ENCODE measurements around the gene DNAJC5.

The DNAJC5 gene

GRCh38 chr20:63942250-63942951 lies 47.5 kb downstream of the DNAJC5 start:
- DNase-seq = no peak

- DNase-seq = no peak
Measured at GRCh38 chr20:63942969-63943807, 48.3 kb downstream of the DNAJC5 start.

- no peak for DNase-seq
Measured at GRCh38 chr20:63943808-63944077, 48.8 kb downstream of the DNAJC5 start.

GRCh38 chr20:63944078-63944941 lies 49.4 kb downstream of the DNAJC5 start:
- DNase-seq = no peak

- DNase-seq = no peak
Measured at GRCh38 chr20:63945031-63945658, 50.2 kb downstream of the DNAJC5 start.

GRCh38 chr20:63945921-63946920 lies 51.3 kb downstream of the DNAJC5 start:
- no peak for DNase-seq

- no peak for DNase-seq
Measured at GRCh38 chr20:63946986-63947637, 52.2 kb downstream of the DNAJC5 start.

- no peak for DNase-seq
Measured at GRCh38 chr20:63947638-63948456, 52.9 kb downstream of the DNAJC5 start.

- peak; percentile 29 for DNase-seq
Measured at GRCh38 chr20:63950701-63951397, 55.9 kb downstream of the DNAJC5 start.

GRCh38 chr20:63951398-63952209 lies 56.7 kb downstream of the DNAJC5 start:
- DNase-seq = peak; percentile 80

- no peak for DNase-seq
Measured at GRCh38 chr20:63952210-63952535, 57.2 kb downstream of the DNAJC5 start.

GRCh38 chr20:63952769-63953168 lies 57.8 kb downstream of the DNAJC5 start:
- no peak for DNase-seq

- no peak for DNase-seq
Measured at GRCh38 chr20:63953764-63954429, 59.0 kb downstream of the DNAJC5 start.

GRCh38 chr20:63955281-63955826 lies 60.4 kb downstream of the DNAJC5 start:
- peak; percentile 61 for DNase-seq

GRCh38 chr20:63955827-63956663 lies 61.1 kb downstream of the DNAJC5 start, which contains the start of gene UCKL1:
Gene UCKL1 (minus strand): TSS chr20:63956416. CDS start chr20:63956372, 44 bp downstream.
- peak; percentile 91 for DNase-seq

GRCh38 chr20:63956664-63957003 lies 61.7 kb downstream of the DNAJC5 start:
- DNase-seq = no peak

Data from RPMI8226 (cell line).